Parathyroid adenoma (tissue), 2 donors: ENCODE data around the gene MISP.

Source experiments
- H2AFZ ChIP-seq: fragments of 300-600 bp; sonication (generic); one replicate; pipeline ENCODE4 v1.7.0; 2017; ENCODE audit warnings: antibody characterized with exemption, mild to moderate bottlenecking
- H3K27ac ChIP-seq: fragments of 300-600 bp; sonication (generic); one replicate; pipeline ENCODE4 v1.7.0; 2017
- H3K27me3 ChIP-seq: fragments of 300-600 bp; sonication (generic); one replicate; pipeline ENCODE4 v1.7.0; 2017; ENCODE audit warnings: low read length; ENCODE audit not compliant: control insufficient read depth, insufficient read depth
- H3K36me3 ChIP-seq: fragments of 300-600 bp; sonication (generic); one replicate; pipeline ENCODE4 v1.7.0; 2017; ENCODE audit warnings: low read length; ENCODE audit not compliant: control insufficient read depth, insufficient read depth
- H3K4me1 ChIP-seq: fragments of 300-600 bp; sonication (generic); one replicate; pipeline ENCODE4 v1.7.0; 2017; ENCODE audit warnings: control low read depth
- H3K4me2 ChIP-seq: fragments of 300-600 bp; sonication (generic); one replicate; pipeline ENCODE4 v1.7.0; 2017; ENCODE audit warnings: low read length
- H3K4me3 ChIP-seq: fragments of 300-600 bp; sonication (generic); one replicate; pipeline ENCODE4 v1.7.0; 2017; ENCODE audit warnings: low read depth, low read length
- H3K79me2 ChIP-seq: fragments of 300-600 bp; sonication (generic); one replicate; pipeline ENCODE4 v1.7.0; 2017; ENCODE audit warnings: control low read depth
- H3K9ac ChIP-seq: fragments of 300-600 bp; sonication (generic); one replicate; pipeline ENCODE4 v1.7.0; 2017; ENCODE audit warnings: mild to moderate bottlenecking
- H3K9me3 ChIP-seq: fragments of 300-600 bp; sonication (generic); one replicate; pipeline ENCODE4 v1.7.0; 2017; ENCODE audit warnings: low read length; ENCODE audit not compliant: control insufficient read depth
- CTCF ChIP-seq: fragments of 300-600 bp; sonication (generic); IDR thresholded peaks from one replicate; pipeline ENCODE4 v1.7.0; 2017; ENCODE audit warnings: antibody characterized with exemption, mild to moderate bottlenecking
- donor health status: primary hyperparathyroidism.

MISP gene

GRCh38 chr19:812747-813218 lies 61.9 kb downstream of the MISP start:
- Histone ChIP-seq H3K27ac (no peak overlapping the region), H3K4me2 (no peak overlapping the region), H3K4me1 (no peaks in the 10 kb centered on the region), H3K27me3 (no peaks in the 10 kb centered on the region), H3K9me3 (no peaks in the 10 kb centered on the region), H3K4me3 (no peak overlapping the region), H3K79me2 (peaks cover 6% of the 10 kb centered on the region), H3K9ac (no peak overlapping the region), H2AFZ (no peak overlapping the region), H3K36me3 (no peaks in the 10 kb centered on the region)
- TF ChIP-seq CTCF: no peak

GRCh38 chr19:813219-814151 lies 62.6 kb downstream of the MISP start:
- no peaks in the 10 kb centered on the region for H3K36me3 ChIP-seq
- TF ChIP-seq CTCF: no peak
- H3K4me2 ChIP-seq: no peak overlapping the region
- H3K9me3 ChIP-seq: no peaks in the 10 kb centered on the region
- H3K4me3 ChIP-seq: no peak overlapping the region
- no peak overlapping the region for H2AFZ ChIP-seq
- H3K79me2 ChIP-seq: peaks cover 2% of the 10 kb centered on the region
- no peaks in the 10 kb centered on the region for H3K27me3 ChIP-seq
- H3K27ac ChIP-seq: no peak overlapping the region
- no peak overlapping the region for H3K9ac ChIP-seq
- no peaks in the 10 kb centered on the region for H3K4me1 ChIP-seq
